HG02970 (cell line): ENCODE data around the gene ARHGAP33.

Source experiments
- ATAC-seq: cut with Tn5 transposase; IDR thresholded peaks from one replicate; pipeline ENCODE4 v1.9.1; 2021; ENCODE audit warnings: mild to moderate bottlenecking, moderate library complexity, moderate number of reproducible peaks; ENCODE audit not compliant: unreplicated experiment, low FRiP score

ARHGAP33 gene, protein sequence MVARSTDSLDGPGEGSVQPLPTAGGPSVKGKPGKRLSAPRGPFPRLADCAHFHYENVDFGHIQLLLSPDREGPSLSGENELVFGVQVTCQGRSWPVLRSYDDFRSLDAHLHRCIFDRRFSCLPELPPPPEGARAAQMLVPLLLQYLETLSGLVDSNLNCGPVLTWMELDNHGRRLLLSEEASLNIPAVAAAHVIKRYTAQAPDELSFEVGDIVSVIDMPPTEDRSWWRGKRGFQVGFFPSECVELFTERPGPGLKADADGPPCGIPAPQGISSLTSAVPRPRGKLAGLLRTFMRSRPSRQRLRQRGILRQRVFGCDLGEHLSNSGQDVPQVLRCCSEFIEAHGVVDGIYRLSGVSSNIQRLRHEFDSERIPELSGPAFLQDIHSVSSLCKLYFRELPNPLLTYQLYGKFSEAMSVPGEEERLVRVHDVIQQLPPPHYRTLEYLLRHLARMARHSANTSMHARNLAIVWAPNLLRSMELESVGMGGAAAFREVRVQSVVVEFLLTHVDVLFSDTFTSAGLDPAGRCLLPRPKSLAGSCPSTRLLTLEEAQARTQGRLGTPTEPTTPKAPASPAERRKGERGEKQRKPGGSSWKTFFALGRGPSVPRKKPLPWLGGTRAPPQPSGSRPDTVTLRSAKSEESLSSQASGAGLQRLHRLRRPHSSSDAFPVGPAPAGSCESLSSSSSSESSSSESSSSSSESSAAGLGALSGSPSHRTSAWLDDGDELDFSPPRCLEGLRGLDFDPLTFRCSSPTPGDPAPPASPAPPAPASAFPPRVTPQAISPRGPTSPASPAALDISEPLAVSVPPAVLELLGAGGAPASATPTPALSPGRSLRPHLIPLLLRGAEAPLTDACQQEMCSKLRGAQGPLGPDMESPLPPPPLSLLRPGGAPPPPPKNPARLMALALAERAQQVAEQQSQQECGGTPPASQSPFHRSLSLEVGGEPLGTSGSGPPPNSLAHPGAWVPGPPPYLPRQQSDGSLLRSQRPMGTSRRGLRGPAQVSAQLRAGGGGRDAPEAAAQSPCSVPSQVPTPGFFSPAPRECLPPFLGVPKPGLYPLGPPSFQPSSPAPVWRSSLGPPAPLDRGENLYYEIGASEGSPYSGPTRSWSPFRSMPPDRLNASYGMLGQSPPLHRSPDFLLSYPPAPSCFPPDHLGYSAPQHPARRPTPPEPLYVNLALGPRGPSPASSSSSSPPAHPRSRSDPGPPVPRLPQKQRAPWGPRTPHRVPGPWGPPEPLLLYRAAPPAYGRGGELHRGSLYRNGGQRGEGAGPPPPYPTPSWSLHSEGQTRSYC

DNA sequence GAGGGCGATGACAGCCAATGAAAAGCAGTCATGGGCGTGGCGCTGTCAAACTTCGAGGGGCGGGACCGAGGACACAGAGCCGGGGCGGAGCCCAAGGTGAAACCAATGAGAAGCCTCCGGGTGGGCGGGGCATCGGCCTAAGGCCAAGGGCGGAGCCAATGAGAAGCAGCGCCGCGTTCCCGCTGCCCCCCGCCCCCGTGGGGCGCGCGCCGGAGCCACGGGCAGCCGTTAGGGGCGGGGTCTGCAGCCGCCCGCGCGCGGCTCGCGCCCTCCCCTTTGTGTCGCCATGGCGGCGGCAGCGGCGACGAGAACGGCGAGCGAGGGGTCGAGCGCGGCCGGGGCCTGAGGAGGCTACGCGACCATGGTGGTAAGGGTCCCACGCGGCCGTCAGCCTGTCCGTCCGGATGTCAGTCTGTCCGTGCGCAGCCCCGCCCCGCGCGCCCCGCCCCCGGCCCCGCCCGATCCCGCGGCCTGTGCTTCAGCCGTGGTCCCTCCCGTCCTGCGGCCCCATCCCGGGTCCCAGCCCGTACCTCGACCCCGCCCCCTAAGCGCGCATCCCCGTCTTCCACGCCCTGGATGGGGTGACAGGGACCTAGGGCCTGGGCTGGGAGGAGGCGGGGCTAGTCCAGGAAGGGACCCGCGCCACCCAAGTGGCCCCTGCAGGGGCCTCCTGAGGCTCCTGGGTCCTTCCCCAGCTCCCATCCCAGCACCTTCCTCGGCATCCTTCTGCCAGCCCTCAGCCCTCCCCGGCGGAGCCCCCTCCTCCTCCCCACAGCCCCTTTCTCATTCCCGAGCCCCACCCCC lies at the start of gene ARHGAP33:
TSS of gene ARHGAP33 (plus strand) at position 267 of the 804 bp plus-strand sequence. CDS start at position 362, 95 bp downstream.
- peak; percentile 90 for ATAC-seq

DNA sequence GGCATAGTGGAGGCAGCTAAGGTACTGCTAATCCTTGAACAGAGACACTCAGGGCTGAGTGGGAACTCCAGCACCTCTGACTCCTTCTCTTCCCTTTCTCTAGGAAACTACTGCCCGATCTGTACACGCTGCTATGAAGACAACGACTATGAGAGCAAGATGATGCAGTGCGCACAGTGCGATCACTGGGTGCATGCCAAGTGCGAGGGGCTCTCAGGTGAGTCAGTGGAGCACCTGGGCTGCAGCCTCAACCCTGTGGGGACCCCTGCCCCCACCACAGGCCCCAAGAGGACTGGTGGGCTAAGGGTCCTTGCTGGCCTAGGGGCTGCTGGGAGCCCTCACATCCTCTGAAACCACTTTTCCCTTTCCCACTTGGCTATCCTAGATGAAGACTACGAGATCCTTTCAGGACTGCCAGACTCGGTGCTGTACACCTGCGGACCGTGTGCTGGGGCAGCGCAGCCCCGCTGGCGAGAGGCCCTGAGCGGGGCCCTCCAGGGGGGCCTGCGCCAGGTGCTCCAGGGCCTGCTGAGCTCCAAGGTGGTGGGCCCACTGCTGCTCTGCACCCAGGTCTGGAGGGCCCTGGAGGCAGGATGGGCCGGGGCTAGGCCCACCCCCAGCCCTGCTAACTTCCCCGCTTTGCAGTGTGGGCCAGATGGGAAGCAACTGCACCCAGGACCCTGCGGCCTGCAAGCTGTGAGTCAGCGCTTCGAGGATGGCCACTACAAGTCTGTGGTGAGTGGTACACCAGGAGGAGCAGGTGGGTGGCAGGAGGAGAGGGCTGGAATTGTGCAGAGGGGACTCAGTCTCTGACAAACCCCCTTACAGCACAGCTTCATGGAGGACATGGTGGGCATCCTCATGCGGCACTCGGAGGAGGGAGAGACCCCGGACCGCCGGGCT lies 48.1 kb upstream of the ARHGAP33 start:
- ATAC-seq: no peak

DNA sequence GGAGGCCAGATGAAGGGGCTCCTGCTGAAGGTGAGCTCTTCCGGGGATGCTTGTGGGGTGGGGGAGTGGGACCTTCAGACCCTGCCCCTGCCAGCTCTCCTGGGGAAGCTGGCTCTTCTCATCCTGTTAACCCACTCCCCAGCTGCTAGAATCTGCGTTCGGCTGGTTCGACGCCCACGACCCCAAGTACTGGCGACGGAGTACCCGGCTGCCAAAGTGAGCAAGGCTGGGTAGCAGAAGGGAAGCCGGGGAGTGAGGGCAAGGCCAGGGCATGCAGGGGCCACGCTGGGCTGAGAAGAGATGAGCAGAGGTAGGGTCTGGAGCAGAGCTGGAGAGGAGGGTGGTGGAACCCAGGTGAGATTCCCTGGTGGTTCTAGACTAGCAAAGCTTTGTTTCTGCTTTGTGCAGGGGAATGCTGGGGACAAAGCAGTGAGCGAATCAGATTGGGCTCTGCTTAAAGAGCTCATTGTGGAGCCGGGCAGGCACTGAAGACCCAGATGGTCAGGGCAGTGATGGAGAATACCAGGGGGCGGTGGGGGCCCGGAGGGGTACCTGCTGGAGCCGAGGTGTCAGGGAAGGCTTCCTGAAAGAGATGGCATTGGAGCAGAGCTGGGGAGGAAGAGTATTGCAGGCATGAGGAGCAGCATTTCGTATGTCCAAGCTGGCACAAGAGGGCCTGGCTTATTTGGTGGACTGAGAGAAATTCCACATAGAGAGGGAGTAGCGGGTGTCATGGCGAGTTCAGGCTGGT lies 47.2 kb upstream of the ARHGAP33 start:
- ATAC-seq: no peak

DNA sequence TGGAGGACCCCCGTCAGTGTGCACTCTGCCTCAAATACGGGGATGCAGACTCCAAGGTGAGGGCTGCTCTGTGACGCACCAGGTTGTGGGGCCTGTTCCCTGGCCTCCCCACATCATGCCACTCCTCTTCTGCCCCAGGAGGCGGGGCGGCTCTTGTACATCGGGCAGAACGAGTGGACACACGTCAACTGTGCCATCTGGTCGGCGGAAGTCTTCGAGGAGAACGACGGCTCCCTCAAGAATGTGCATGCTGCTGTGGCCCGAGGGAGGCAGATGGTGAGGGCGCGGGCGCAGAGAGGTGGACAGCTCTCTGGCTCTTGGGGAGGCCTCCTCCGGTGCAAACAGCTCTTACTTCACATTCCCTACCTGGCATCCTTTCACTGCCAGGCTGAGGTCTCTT lies 46.3 kb upstream of the ARHGAP33 start:
- ATAC-seq: no peak

DNA sequence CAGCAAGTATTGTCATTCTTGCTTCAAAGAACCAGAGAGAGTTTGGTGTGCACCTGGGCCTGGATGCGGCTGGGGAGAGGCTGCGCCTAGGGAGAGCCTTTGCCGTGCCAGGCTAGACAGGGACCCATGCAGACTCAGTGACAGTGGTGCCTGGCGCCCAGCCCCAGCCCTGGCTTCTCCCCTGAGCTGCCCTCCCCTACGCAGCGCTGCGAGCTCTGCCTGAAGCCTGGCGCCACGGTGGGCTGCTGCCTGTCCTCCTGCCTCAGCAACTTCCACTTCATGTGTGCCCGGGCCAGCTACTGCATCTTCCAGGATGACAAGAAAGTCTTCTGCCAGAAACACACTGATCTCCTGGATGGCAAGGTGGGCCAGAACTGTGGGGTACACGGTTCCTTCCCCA lies 45.6 kb upstream of the ARHGAP33 start:
- no peak for ATAC-seq

DNA sequence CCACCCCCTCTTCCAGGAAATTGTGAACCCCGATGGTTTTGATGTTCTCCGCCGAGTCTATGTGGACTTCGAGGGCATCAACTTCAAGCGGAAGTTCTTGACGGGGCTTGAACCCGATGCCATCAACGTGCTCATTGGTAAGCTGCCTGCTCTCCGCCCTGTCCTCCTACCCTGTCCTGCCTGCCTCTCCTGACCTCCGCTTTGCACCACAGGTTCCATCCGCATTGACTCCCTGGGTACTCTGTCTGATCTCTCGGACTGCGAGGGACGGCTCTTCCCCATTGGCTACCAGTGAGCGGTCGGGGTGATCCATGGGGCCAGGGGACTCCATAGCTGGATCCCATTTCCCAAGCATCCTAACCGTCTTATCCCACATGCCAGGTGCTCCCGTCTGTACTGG lies 45.0 kb upstream of the ARHGAP33 start:
- ATAC-seq: no peak

DNA sequence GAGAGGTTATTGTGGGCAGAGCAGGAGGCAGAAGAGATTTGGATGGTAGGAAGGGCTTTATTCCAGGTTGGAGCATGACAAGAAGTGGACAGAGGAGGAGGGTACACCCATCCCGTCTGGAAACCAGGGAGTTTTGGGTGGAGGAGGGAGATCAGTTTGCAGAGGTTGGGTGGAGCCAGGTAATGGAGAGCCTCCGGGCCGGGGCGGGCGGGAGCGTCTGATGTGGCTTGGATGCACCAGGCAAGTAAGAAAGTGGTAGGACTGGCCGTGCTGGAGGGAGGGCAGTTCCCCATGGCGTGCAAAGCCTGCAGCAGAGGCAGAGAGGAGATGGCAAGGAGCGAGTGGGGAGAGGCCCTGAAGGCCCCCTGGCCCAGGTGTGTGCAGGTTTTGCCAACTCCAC lies 44.0 kb upstream of the ARHGAP33 start:
- no peak for ATAC-seq

DNA sequence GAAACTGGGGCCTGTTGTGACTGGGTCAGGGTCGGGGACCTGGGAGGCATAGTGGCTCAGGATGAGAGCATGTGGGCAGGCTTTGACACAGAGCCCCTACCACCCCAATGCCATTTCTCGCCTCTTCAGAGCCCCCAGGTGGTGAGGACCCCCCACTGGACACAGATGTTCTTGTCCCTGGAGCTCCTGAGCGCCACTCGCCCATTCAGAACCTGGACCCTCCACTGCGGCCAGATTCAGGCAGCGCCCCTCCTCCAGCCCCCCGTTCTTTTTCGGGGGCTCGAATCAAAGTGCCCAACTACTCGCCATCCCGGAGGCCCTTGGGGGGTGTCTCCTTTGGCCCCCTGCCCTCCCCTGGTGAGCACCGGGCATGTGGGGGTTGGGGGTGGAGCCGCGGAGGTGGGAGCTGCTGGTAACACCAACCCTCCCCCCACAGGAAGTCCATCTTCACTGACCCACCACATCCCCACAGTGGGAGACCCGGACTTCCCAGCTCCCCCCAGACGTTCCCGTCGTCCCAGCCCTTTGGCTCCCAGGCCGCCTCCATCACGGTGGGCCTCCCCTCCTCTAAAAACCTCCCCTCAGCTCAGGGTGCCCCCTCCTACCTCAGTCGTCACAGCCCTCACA lies 43.5 kb upstream of the ARHGAP33 start:
- no peak for ATAC-seq

DNA sequence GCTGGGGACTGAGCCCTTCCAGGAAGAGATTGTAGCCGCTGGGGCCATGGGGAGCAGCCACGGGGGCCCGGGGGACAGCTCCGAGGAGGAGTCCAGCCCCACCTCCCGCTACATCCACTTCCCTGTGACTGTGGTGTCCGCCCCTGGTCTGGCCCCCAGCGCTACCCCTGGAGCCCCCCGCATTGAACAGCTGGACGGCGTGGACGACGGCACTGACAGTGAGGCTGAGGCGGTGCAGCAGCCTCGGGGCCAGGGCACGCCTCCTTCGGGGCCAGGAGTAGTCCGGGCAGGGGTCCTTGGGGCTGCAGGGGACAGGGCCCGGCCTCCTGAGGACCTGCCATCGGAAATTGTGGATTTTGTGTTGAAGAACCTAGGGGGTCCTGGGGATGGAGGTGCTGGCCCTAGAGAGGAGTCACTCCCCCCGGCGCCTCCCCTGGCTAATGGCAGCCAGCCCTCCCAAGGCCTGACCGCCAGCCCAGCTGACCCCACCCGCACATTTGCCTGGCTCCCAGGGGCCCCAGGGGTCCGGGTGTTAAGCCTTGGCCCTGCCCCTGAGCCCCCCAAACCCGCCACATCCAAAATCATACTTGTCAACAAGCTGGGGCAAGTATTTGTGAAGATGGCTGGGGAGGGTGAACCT lies 42.7 kb upstream of the ARHGAP33 start:
- ATAC-seq: no peak

DNA sequence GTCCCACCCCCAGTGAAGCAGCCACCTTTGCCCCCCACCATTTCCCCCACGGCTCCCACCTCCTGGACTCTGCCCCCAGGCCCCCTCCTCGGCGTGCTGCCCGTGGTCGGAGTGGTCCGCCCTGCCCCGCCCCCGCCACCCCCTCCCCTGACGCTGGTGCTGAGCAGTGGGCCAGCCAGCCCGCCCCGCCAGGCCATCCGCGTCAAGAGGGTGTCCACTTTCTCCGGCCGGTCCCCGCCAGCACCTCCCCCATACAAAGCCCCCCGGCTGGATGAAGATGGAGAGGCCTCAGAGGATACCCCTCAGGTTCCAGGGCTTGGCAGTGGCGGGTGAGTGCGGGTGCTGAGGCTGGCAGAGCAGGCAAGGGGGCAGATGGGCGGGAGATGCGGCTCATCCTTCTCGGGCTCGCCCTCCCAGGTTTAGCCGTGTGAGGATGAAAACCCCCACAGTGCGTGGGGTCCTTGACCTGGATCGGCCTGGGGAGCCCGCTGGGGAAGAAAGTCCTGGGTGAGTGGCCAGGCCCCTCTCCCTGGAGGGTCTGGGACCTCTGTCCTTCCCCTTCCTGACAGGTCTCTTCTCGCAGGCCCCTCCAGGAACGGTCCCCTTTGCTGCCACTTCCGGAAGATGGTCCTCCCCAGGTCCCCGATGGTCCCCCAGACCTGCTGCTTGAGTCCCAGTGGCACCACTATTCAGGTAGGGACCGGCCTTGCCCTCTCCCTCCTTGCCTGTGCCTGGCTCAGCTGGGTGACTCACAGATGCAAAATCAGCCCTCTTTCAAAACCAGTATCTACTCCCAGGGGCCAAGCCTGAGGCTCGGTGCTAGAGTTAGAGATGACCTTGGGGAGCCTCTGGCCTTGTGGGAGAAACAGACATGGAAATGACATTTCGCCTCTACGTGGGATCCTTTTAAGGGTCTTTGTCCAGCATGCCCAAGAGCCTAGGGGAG lies 41.9 kb upstream of the ARHGAP33 start:
- no peak for ATAC-seq

DNA sequence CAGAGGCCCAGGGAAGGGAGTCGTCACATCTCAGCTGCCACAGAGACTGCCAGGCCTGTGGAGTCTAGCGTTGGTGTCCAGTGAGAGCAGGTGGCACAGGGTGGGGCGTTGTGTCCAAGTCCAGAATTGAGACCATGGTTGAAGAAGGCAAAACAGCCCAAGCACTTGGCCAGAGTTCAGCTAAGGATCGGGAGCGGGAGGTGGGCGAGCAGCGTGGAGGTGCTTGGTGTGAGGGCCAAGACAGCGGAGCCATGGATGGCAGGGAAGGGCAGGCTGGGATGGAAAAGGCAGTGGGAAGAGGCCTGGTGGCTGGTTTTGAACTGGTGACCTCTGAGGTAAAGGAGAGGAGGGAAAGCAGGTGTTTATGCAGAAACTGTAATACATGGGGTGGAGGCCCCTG lies 41.1 kb upstream of the ARHGAP33 start:
- ATAC-seq: no peak

DNA sequence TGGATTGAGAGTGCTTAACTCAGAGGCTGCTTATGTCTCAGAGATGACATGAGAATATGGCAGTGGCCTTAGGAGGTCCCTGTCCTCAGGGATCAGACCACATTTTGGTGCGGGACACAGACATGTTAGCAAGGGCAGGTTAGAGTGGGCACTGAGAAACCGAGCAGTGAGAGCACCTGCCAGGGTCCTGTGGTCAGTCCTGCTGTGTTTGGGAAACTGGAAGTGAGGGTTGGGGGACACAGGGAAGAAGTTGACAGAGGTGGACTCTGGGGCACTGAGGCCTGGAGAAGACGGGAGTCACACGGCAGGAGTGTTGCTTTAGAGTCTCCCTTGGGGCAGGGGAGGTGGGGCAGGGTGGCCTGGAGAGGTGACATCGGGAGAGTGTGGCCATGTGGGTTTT lies 40.5 kb upstream of the ARHGAP33 start:
- ATAC-seq: no peak

DNA sequence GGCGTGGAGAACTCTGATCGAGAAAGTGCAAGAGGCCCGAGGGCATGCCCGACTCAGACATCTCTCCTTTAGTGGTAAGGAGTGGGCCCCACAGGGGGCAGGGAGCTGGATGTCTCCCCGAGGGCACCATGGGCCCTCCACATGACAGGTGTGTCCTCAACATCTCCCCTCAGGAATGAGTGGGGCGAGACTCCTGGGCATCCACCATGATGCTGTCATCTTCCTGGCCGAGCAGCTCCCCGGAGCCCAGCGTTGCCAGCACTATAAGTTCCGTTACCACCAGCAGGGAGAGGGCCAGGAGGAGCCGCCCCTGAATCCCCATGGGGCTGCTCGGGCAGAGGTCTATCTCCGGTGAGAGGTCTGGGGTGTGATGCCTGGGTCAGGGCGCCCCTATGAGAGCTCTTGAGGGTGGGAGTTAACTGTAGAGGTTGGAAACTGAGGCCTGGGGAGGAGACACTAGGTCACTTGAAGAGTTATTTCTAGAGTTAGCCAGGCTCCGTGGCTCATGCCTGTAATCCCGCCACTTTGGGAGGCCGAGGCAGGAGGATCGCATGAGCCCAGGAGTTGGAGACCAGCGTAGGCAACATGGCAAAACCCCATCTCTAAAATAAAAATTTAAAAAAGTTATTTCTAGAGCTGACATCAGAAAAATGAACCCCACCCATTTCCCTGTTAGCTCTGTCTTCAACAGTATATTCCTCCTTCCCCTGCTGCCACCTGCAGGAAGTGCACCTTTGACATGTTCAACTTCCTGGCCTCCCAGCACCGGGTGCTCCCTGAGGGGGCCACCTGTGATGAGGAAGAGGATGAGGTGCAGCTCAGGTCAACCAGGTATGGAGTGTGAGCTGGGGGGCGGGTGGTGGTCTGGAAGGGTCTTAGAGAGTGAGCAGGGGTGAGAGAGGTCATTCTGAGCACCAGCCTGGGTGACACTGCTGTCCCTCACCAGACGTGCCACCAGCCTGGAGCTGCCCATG lies 38.2 kb upstream of the ARHGAP33 start:
- no peak for ATAC-seq

DNA sequence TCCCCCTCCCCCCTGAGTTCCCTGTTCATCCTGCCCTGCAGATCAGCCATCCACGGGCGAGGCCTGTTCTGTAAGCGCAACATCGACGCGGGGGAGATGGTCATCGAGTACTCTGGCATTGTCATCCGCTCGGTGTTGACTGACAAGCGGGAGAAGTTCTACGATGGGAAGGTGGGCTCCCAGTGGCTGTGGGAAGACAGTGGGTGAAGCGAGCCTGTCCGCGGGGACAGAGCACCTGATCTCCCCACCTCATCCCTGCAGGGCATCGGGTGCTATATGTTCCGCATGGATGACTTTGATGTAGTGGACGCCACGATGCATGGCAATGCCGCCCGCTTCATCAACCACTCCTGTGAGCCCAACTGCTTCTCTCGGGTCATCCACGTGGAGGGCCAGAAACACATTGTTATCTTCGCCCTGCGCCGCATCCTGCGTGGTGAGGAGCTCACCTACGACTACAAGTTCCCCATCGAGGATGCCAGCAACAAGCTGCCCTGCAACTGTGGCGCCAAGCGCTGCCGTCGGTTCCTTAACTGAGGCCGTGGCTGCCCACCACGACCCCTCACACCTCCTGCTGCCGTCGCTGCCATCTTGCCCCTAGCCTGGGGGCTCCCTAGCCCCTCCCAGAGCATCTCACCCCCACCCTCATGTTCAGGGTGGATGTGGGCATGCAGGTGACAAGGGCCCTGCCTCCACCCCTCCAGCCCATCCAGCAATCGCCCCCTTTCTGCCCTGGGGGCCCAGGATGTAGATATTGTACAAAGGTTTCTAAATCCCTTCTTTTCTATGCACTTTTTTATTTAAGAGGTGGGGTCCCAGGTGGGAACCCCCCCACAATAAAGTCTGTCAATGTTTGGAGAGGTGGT lies 37.1 kb upstream of the ARHGAP33 start:
- ATAC-seq: no peak
